Measurements from ENCODE around the gene LMCD1.

DNA sequence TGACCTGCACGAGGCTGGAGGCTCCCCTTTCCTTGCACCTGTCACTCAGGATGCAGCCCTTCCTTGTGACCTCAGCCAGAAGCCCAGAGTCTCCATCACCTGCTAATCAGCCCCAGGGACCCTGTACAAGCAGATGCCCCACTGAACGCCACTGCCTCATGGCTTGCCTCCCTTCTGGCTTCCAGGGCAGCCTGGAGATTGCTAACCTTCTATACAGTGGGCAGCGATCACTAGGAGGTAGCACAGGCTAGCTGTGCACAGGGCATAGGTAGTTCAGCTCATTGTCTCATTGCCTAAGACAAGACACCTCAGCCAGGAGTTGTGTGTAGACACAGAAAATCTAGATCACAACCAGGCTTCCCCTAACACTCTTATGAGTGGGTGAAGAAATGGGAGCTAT, 93.6 kb downstream of the LMCD1 start:
- TF ChIP-seq, protein P1, sequence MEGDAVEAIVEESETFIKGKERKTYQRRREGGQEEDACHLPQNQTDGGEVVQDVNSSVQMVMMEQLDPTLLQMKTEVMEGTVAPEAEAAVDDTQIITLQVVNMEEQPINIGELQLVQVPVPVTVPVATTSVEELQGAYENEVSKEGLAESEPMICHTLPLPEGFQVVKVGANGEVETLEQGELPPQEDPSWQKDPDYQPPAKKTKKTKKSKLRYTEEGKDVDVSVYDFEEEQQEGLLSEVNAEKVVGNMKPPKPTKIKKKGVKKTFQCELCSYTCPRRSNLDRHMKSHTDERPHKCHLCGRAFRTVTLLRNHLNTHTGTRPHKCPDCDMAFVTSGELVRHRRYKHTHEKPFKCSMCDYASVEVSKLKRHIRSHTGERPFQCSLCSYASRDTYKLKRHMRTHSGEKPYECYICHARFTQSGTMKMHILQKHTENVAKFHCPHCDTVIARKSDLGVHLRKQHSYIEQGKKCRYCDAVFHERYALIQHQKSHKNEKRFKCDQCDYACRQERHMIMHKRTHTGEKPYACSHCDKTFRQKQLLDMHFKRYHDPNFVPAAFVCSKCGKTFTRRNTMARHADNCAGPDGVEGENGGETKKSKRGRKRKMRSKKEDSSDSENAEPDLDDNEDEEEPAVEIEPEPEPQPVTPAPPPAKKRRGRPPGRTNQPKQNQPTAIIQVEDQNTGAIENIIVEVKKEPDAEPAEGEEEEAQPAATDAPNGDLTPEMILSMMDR (IDR thresholded peaks at IDR 0.05; ENCODE audit: control extremely low read depth in 1 of 3, insufficient read depth in 1 of 3, low read depth in 1 of 3, low read length in 3 of 3): no peak
- TF ChIP-seq BRCA1 (IDR thresholded peaks at IDR 0.05; ENCODE audit: low read depth, low read length) (no peak), HDAC2 (IDR thresholded peaks at IDR 0.05; ENCODE audit: borderline replicate concordance in 1 of 2, low read depth in 2 of 2, low read length in 2 of 2) (no peak), POLR2AphosphoS5 (IDR thresholded peaks at IDR 0.05; ENCODE audit: low read depth, low read length) (no peak), EP300 (IDR thresholded peaks at IDR 0.05; ENCODE audit: borderline replicate concordance in 1 of 2, low read depth in 2 of 2, low read length in 2 of 2) (no peak)

All from H1 (cell line).